Activated CD4-positive, alpha-beta T cell treated with anti-CD3 and anti-CD28 coated beads, Interleukin-2, amount 50 U/mL, for 1 hour (primary cell): ENCODE data around the gene IFITM1.
"Not testable (repeated sequence)": the region's sequence is repeated elsewhere in the genome, so short reads cannot be mapped to it uniquely, and the experiment has no call there.

Experiments
- DNase-seq: peaks from one replicate; pipeline ENCODE4 v3.0.0-alpha.2; 2020

IFITM1 gene

GRCh38 chr11:328012-328411, 14.2 kb downstream of the IFITM1 start:
- DNase-seq: no peak

GRCh38 chr11:328516-329100, 14.8 kb downstream of the IFITM1 start:
- not testable (repeated sequence) for DNase-seq

GRCh38 chr11:329886-330253, 16.0 kb downstream of the IFITM1 start:
- no peak for DNase-seq

DNA sequence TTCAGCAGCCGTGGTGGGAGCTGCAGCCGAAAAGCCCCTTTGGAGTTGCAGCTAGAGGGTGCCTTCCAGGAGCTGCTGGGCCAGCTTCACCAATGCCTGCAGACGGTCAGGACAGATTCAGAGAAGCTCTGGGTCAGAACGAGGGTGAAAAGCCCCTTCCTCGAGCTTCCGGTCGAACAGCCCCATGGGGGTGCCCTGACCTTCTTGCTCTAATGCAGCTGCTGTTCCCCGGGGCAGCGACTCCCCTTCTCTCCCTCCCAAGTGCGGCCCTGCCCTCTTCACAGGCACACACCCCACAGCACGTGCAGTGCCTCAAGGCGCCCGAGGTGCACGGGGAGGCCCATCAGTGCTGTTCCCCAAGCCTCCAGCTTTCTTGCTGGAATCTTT, 16.5 kb downstream of the IFITM1 start:
- no peak for DNase-seq

DNA sequence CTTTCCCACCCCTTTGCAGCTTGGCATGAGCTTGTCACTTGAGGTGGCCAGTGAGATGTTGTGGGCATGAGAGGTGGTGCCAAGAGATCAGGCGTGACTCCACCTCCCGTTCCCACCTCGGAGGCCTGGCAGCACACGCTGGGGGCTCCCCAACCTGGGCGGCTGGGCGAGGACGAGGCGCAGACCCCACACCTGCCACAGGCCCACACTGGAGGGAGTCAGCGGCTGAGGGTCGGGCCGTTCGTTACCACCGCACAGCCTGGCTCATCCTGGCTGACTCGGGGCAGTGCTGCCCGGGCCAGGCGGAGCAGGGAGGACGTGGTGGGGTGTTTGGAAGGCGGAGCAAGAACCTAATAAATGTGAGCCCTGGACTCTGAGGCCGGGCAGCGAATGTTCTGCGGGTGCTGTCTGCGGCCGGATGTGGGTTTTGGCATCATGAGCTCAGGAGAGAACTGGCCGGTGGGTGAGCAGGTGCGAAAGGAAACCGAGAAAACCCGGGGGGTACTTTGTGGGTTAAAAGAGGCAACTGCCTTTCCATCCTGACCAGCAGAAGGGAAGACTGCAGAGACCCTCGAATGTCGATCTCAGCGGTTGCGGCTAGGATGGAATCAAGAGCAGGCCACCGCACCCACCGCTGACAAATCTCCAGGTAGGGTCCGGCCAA, 17.0 kb downstream of the IFITM1 start:
- DNase-seq: no peak

- no peak for DNase-seq
Measured at GRCh38 chr11:331358-332060, 17.7 kb downstream of the IFITM1 start.

DNA sequence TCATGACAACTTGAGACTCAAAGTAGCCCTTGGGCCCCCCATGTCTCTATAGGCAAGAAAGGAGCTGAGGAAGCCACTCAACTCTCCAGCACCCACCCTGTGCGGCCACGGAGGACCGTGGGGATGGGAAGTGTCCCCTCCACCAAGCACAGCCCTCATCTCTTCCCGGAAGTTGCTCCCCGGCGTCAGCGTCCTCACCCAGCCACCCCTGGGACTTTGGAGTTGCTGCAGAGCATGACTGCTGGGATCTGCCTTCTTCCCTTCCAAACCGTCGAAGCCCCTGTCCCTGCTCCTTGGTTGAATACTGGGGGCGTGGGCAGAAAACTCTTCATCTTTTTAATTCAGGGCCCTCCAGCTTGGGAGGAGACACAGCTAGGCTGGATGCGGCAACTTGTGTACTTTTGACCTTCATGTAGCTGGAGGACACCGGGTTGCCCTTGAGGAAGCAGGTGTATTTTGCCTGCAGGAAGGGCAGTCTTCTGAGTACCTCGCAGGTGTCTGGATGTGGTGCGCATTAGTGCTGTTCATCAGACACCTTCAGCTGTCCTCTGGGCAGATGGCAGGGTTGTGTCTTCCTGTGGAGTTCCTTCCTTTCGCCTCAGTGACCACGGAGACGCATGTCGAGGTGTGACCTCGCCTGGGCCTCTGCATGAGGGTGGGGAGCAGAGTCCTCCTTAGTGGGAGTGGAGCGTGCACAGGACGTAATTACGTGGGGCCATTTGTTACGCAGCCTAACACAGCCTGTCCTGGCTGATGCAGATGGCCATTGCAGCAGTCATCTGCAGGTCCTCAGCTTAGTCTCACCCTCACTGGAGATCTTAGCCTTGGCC, 19.0 kb downstream of the IFITM1 start:
- no peak for DNase-seq

DNA sequence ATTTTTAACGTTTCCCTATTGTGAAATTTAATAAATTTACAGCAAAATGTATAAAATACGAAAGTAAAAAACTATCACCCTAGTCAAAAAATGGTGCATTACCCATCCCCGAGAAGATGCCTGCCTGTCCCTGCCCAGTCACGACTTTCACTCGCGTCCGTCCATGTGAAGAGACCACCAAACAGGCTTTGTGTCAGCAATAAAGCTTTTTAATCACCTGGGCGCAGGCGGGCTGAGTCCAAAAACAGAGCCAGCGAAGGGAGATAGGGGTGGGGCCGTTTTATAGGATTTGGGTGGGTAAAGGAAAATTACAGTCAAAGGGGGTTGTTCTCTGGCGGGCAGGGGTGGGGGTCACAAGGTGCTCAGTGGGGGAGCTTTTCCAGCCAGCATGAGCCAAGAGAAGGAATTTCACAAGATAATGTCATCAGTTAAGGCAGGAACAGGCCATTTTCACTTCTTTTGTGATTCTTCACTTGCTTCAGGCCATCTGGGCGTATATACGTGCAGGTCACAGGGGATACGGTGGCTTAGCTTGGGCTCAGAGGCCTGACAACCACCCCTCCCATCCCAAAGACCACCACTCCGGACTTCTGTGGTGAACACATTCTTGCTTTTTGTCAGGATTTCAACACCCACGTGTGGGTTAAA, 19.9 kb downstream of the IFITM1 start:
- not testable (repeated sequence) for DNase-seq

DNA sequence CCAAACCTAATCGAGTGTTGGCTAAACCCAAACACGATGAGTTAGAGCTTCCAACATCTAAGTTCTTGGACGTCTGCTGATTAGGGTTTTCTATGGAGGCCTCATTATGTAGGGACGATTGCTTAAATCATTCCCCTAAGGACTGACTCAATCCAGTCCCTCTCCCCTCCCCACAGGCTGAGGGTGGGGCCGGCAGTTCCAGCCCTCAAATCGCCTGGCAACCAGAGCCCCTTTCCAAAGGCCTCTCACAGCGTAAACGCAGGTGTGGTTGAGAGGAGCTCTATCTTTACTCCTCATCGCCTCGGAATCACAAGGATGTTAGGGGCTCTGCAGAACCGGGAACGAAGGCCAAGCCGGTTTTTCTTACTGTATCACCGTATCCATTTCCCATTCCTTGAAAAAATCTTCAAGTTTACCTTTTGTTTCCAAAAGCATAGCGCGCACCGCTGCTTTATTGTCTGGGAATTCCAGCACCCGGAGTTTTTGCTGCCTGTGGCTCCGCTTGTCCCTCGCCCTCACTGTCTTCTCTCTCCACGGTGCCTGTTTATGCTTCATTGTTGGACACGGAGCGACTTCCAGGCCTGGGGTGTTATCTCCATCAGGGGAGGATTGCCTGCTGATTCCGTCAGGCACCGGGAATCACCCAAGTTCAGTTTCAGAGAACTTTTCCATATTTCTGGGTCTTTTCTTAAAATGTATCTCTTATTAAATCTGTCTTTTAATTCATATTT, 20.6 kb downstream of the IFITM1 start:
- no peak for DNase-seq

- no peak for DNase-seq
Measured at GRCh38 chr11:335779-336658, 22.2 kb downstream of the IFITM1 start.

- no peak for DNase-seq
Measured at GRCh38 chr11:336659-337198, 22.9 kb downstream of the IFITM1 start.

DNA sequence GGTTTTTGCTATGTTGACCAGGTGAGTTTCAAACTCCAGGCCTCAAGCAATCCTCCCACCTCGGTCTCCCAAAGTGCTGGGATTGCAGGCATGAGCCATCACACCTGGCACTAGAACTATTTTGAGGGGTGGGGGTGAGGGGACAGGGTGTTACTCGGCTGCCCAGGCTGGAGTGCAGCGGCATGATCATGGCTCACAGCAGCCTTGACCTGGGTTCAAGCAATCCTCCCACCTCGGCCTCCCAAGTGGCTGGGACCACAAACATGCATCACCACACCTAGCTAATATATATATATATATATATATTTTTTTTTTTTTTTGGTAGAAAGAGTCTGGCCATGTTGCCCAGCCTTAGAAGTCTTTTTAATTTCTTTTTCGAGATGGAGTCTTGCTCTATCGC, 23.9 kb downstream of the IFITM1 start:
- DNase-seq: no peak

GRCh38 chr11:339963-340362, 26.1 kb downstream of the IFITM1 start:
- DNase-seq: no peak

GRCh38 chr11:340539-341512, 27.0 kb downstream of the IFITM1 start:
- no peak for DNase-seq

DNA sequence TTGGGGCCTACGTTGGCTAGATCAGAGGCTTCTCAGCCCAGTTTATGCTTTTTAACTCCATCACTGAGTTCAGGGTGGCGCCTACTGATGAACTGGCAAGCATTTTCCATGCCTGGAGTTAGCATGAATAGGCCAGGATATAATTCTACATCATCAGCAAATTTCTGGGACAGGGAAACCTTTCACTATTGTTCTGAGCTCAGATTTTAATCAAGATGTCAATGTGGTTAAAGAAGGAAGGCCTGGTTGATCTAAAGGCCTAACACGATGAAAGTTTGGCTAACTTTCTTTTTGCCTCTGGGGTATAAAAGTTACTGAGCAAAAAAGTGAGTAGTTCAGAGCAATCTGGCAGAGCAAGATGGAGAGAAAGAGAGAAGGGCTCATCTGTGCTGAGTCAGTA, 28.5 kb downstream of the IFITM1 start:
- DNase-seq: no peak

- no peak for DNase-seq
Measured at GRCh38 chr11:344836-345578, 31.2 kb downstream of the IFITM1 start.

- DNase-seq: no peak
Measured at GRCh38 chr11:346529-346928, 32.7 kb downstream of the IFITM1 start.

GRCh38 chr11:349270-349954, 35.6 kb downstream of the IFITM1 start:
- not testable (repeated sequence) for DNase-seq
